ENCODE measurements around the gene MYL2.

Gene MYL2

GRCh38 chr12:110930348-110931314 is 10.3 kb upstream of the MYL2 start:
- peak; percentile 99 for FAIRE-seq
- no peak for DNase-seq (ENCODE audit: low spot score)

- no peak for FAIRE-seq
- DNase-seq (ENCODE audit: low spot score): no peak
Observed at GRCh38 chr12:110929818-110930217, 9.4 kb upstream of the MYL2 start.

GRCh38 chr12:110928700-110929099 is 8.3 kb upstream of the MYL2 start:
- no peak for FAIRE-seq

GRCh38 chr12:110927546-110927945 is 7.2 kb upstream of the MYL2 start:
- FAIRE-seq (no peak), DNase-seq (ENCODE audit: low spot score) (no peak)

More at GRCh38 chr12:110928700-110929099, 8.3 kb upstream of the MYL2 start:
- DNase-seq (ENCODE audit: low spot score): no peak

- FAIRE-seq: no peak
- no peak for DNase-seq (ENCODE audit: low spot score)
Observed at GRCh38 chr12:110923692-110924334, 3.4 kb upstream of the MYL2 start.

GRCh38 chr12:110923192-110923591 is 2.8 kb upstream of the MYL2 start:
- DNase-seq (ENCODE audit: low spot score) (no peak), FAIRE-seq (no peak)

- no peak for FAIRE-seq
- no peak for DNase-seq (ENCODE audit: low spot score)
Observed at GRCh38 chr12:110922652-110923051, 2.3 kb upstream of the MYL2 start.

GRCh38 chr12:110921262-110921661 is 883 bp upstream of the MYL2 start:
- DNase-seq (ENCODE audit: low spot score) (peak; percentile 81), FAIRE-seq (peak; percentile 85)

- DNase-seq (ENCODE audit: low spot score): no peak
- FAIRE-seq: no peak
Observed at GRCh38 chr12:110919720-110920119, 659 bp downstream of the MYL2 start.

GRCh38 chr12:110917961-110918360 is 2.4 kb downstream of the MYL2 start:
- DNase-seq (ENCODE audit: low spot score) (peak; percentile 69), FAIRE-seq (no peak)

- FAIRE-seq: peak; percentile 83
- DNase-seq (ENCODE audit: low spot score): peak; percentile 85
Observed at GRCh38 chr12:110917467-110917866, 2.9 kb downstream of the MYL2 start.

- no peak for FAIRE-seq
- DNase-seq (ENCODE audit: low spot score): no peak
Observed at GRCh38 chr12:110916295-110916875, 4.0 kb downstream of the MYL2 start.

- FAIRE-seq (no peak), DNase-seq (ENCODE audit: low spot score) (no peak)
Observed at GRCh38 chr12:110913119-110914056, 7.0 kb downstream of the MYL2 start.

GRCh38 chr12:110912263-110912662 is 8.1 kb downstream of the MYL2 start:
- DNase-seq (ENCODE audit: low spot score) (no peak), FAIRE-seq (no peak)

GRCh38 chr12:110908377-110909152 is 11.8 kb downstream of the MYL2 start:
- FAIRE-seq: peak; percentile 90

GRCh38 chr12:110907583-110907982 is 12.8 kb downstream of the MYL2 start:
- FAIRE-seq: peak; percentile 5
- DNase-seq (ENCODE audit: low spot score): no peak

More at GRCh38 chr12:110908377-110909152, 11.8 kb downstream of the MYL2 start:
- DNase-seq (ENCODE audit: low spot score): no peak

GRCh38 chr12:110906985-110907384 is 13.4 kb downstream of the MYL2 start:
- FAIRE-seq (peak; percentile 89), DNase-seq (ENCODE audit: low spot score) (no peak)

GRCh38 chr12:110906516-110906915 is 13.9 kb downstream of the MYL2 start:
- no peak for DNase-seq (ENCODE audit: low spot score)
- FAIRE-seq: peak; percentile 59

- no peak for FAIRE-seq
Observed at GRCh38 chr12:110906083-110906482, 14.3 kb downstream of the MYL2 start.

GRCh38 chr12:110903511-110903910 is 16.9 kb downstream of the MYL2 start:
- FAIRE-seq (no peak), DNase-seq (ENCODE audit: low spot score) (no peak)

More at GRCh38 chr12:110906083-110906482, 14.3 kb downstream of the MYL2 start:
- no peak for DNase-seq (ENCODE audit: low spot score)
